ENCODE measurements around the gene RHBDD3.

The RHBDD3 gene

GRCh38 chr22:29267858-29268510 is at the start of gene RHBDD3, which contains the start of gene EWSR1:
Gene RHBDD3, minus strand, starts transcription at chr22:29267981. Its CDS starts 2,355 bp downstream, at chr22:29265626.
Gene EWSR1, plus strand, starts transcription at chr22:29268268. Its CDS starts 69 bp downstream, at chr22:29268337.
- peak; percentile 90 to 91 for DNase-seq (ENCODE audit: low read depth in 2 of 2)

DNA sequence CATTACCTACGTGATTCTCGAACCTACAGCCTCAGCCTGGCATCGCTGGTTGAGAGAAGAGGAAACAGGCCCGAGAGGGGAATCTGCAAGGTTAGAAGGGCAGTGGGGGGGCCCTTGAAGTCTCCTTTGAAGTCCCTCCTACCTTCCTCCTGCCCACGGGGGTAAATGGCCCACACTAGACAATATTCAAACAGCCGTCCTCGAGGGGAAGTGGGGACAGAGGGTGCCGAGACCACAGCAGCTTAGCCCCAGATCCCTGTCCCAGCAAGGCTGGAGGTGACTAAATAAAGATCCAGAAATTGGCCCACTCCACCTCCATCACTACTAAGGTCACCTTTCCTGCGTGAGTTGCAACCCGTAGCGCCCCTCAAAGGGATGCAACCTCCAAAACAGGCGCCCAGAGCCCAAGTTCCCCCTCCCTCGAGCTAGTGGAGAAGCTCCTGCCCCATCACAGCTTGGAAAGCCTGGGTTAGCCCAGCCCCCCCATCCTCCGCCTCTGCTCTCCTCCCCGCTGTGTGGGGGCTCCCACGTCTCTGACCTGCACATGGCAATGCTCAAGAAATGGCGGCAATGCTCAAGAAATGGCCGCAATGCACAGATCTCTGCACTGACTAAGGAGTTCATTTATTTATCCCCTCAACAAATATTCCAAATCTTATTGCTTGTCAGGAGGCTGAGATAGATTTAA is 48.5 kb upstream of the RHBDD3 start:
- DNase-seq (ENCODE audit: low read depth in 2 of 2), result no peak

DNA sequence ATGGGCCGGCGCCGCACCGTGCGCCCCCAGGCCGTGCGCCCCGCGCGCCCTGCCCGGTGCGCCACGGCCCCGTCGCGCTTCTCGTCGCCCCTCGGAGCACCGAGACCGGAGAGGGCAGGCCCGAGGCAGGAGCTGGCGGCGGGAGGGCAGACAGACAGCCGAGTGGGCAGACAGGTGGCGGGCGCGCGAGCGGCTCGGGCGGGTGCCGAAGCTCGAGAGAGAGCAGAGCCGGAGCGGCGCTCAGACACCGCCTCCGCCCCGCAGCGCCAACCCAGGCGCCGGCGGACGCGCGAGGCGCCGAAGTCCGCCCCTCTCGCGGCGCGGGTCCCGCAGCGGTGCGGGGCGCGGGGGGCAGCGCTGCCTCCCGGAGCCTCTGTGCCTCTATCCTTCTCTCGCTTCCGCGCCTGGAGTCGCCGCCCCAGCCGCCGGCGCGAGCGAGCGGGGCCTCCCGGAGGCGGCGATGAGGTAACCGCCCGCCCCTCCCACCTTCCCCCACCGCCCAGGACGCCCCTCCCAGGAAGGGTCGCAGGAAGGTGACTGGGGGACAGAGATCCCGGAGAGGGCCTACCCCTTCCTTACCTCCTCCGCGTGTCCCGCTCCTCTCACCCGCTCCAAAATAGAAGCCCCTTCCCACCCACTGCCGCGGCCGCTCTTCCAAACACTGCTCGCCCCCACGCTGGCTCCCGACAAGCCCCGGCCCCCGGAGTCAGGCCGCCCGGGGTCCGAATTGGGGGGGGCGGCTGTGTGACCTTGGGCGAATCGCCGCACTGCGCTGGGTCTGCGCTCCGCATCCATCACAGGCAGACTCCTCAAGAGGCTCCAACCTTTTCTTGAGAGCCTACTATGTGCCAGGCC is 47.7 kb upstream of the RHBDD3 start, which contains the start of gene RASL10A:
Gene RASL10A, minus strand, starts transcription at position 412 of the 855 bp plus-strand sequence. CDS start 451 bp downstream, outside the sequence.
- no peak for DNase-seq (ENCODE audit: low read depth in 2 of 2)

- no peak for DNase-seq (ENCODE audit: low read depth in 2 of 2)
Measured at GRCh38 chr22:29314537-29315285, 46.9 kb upstream of the RHBDD3 start.

GRCh38 chr22:29313576-29314466 is 46.0 kb upstream of the RHBDD3 start:
- no peak for DNase-seq (ENCODE audit: low read depth in 2 of 2)

DNA sequence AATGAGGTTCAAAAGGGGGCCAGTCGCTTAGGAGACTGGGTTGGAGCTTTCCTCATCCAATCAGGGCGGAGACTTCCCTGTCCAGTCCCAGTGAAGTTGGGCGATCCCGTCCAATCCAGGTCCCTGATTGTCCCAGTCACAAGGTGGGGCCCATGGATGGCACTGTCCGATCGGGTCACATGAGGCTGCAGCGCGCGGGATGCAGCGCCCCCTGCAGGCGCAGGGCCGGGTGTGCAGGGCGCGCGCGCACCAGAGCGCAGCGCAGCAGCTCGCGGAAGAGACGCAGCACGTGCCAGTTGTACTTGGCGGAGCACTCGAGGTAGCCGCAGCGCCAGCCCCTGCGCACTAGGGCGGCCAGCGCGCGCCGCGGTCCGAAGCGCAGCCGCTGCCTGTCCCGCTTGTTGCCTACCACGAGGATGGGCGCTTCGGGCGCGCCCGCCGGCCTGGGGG is 45.4 kb upstream of the RHBDD3 start:
- DNase-seq (ENCODE audit: low read depth in 2 of 2), result no peak

GRCh38 chr22:29312218-29313125 is 44.7 kb upstream of the RHBDD3 start:
- DNase-seq (ENCODE audit: low read depth in 2 of 2), result no peak

- DNase-seq (ENCODE audit: low read depth in 2 of 2), result no peak
Measured at GRCh38 chr22:29311464-29312217, 43.9 kb upstream of the RHBDD3 start.

GRCh38 chr22:29310863-29311339 is 43.1 kb upstream of the RHBDD3 start:
- DNase-seq (ENCODE audit: low read depth in 2 of 2), result peak; percentile 40 to 62

- no peak for DNase-seq (ENCODE audit: low read depth in 2 of 2)
Measured at GRCh38 chr22:29310065-29310862, 42.5 kb upstream of the RHBDD3 start.

GRCh38 chr22:29309332-29310064 is 41.7 kb upstream of the RHBDD3 start:
- DNase-seq (ENCODE audit: low read depth in 2 of 2), result no peak

GRCh38 chr22:29308791-29309262 is 41.0 kb upstream of the RHBDD3 start:
- no peak for DNase-seq (ENCODE audit: low read depth in 2 of 2)

GRCh38 chr22:29308148-29308790 is 40.5 kb upstream of the RHBDD3 start:
- DNase-seq (ENCODE audit: low read depth in 2 of 2), result no peak

DNA sequence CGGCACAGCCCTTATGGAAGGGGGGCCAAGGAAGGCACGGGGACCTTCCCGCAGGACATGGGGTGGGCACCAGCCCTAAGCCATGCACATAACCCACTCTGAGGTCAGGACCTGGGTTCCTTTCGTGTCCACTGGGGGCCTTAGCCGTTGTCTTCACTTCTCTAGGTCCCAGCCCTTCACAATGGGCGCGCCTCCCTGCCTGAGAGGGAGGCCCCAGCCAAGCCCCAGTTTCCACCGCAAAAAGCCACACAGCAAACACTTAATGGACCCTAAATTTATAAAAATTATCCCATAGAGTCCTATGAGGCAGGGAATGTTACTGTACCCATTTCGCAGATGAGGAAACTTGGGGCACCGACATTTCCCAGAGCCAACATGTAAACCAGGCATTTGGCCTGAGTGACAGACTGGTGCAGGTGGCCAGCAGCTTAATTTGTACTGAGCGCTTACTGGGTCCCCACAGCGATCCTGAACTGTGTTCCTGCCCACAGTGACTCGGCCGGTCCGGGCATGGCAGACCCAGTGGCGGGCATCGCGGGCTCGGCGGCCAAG is 39.9 kb upstream of the RHBDD3 start:
- no peak for DNase-seq (ENCODE audit: low read depth in 2 of 2)

DNA sequence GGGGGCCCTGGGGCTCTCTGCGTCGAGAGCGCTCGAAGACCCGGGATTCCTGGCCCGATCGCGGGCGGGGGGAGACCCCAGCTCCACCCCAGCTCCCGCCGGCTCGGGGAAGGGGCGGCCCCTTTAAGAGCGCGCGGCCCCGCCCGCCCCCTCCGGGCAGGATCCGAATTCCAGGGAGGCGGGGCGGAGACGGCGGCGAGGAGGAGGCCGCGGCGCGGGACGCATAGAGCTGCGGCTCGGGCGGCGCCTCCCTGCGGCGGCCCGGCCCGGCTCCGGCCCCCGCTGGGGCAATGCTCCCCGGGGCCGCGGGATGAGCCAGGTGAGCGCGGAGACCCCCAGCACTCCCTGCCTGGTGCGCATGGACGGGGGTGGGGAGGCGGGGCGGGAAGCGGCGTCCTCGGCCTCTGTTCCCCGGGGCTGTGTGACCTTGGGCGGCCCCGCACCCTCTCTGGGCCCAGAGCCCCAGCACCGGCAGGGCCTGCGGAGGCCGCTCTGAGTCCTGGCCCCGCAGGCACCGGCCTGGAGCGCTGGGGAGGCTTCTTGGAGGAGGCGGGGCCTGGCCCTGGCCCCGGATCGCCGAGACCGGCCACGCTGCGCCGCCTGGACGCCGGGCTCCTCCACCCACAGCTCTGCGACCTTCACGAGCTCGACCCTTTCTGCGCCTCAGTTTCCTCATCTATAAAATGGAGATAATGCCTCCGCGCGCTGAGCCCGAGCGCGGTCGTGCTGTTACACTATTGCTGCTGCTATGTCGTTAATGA is 39.2 kb upstream of the RHBDD3 start:
- peak in 1 of 2 donors; percentile 29 for DNase-seq (ENCODE audit: low read depth in 2 of 2)
